Sigmoid colon (tissue), 4 donors: ENCODE results near the gene METTL21C.

Source experiments
- EP300 ChIP-seq, 4 donors: sonication (generic); formaldehyde crosslinking; IDR thresholded peaks; one replicate each; pipeline ENCODE4 v1.6.1; 2017; ENCODE audit warnings: antibody characterized with exemption in 4 of 4
- POLR2A ChIP-seq, 2 donors: fragments of 450-650 bp; IDR thresholded peaks; one replicate each; pipeline ENCODE4 v1.6.1; 2016; ENCODE audit warnings: antibody characterized with exemption in 2 of 2, mild to moderate bottlenecking in 2 of 2, moderate library complexity in 2 of 2
- POLR2AphosphoS5 ChIP-seq, 4 donors: sonication (generic); formaldehyde crosslinking; IDR thresholded peaks; one replicate each; pipeline ENCODE4 v1.6.1; 2017; ENCODE audit warnings: antibody characterized with exemption in 4 of 4
- TF ChIP-seq, protein P1 (sequence below), 4 experiments: fragments of 450-650 bp in 3 of 4; fragments of 200-600 bp in 1 of 4; IDR thresholded peaks; one replicate each; pipeline ENCODE4 v1.5.1; 2016 to 2019; ENCODE audit warnings: antibody characterized with exemption in 4 of 4, mild to moderate bottlenecking in 3 of 4, moderate library complexity in 2 of 4

DNA sequence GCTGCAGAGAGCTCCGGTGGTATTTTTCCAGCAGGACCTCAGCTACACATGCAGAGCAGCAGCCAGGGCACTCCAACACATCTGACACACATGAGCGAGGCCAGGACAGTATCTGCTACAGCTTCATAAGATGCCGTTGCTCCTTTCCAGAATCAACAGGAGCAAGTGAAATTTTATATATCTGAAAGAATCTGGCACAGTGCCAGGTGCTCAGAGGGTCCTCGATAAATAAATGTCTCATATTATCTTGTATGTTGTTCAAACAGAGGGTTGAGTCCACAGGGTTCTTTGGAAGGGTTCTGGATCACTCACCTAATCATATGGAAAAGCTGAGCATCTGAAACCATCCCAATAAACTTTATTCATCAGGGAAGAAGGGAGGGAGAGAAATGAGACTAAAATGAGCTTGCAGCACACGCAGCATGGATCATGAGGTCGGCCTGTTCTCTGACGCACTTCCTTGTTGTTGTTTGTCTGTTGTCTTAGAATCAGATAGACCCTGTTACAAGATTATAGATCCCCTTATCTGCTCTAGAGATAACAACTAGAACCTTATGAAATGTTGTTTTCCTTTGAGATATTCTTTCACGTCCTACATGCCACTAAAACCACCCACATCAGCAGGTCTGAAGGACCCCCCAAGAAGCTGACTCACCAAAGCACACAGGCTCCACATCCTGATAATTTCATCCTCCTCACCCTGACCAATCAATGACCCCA lies 3.2 kb upstream of the METTL21C start:
- TF ChIP-seq, protein P1, sequence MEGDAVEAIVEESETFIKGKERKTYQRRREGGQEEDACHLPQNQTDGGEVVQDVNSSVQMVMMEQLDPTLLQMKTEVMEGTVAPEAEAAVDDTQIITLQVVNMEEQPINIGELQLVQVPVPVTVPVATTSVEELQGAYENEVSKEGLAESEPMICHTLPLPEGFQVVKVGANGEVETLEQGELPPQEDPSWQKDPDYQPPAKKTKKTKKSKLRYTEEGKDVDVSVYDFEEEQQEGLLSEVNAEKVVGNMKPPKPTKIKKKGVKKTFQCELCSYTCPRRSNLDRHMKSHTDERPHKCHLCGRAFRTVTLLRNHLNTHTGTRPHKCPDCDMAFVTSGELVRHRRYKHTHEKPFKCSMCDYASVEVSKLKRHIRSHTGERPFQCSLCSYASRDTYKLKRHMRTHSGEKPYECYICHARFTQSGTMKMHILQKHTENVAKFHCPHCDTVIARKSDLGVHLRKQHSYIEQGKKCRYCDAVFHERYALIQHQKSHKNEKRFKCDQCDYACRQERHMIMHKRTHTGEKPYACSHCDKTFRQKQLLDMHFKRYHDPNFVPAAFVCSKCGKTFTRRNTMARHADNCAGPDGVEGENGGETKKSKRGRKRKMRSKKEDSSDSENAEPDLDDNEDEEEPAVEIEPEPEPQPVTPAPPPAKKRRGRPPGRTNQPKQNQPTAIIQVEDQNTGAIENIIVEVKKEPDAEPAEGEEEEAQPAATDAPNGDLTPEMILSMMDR (IDR thresholded peaks at IDR 0.05), result no peak
- TF ChIP-seq POLR2A (IDR thresholded peaks at IDR 0.05) (no peak), POLR2AphosphoS5 (IDR thresholded peaks at IDR 0.05) (no peak), EP300 (IDR thresholded peaks at IDR 0.05) (no peak)
